CD14-positive monocyte (primary cell): ENCODE data around the gene KCNQ1. TPM values are rescaled to one million over a fixed set of nuclear protein-coding genes. Genes with fewer than 3 reads are reported as not detected.
A peak's percentile ranks its signal among the peaks of the same experiment; 100 is the strongest.

ENCODE experiments used
- DNase-seq, 3 donors: peaks; one replicate each; pipeline ENCODE4 v3.0.0-alpha.2; 2011 to 2022
- H2AFZ ChIP-seq: 2 replicates; pipeline ENCODE4 v1.6.0; 2012; ENCODE audit warnings: mild to moderate bottlenecking, low read depth, low read length, inconsistent platforms; ENCODE audit not compliant: insufficient read depth, poor library complexity, severe bottlenecking
- H3K27ac ChIP-seq, 2 donors: 1 replicate in 1 of 2; 2 replicates in 1 of 2; pipeline ENCODE4 v1.5.1; 2012 to 2013; ENCODE audit warnings: low read length in 2 of 2, control low read depth in 1 of 2, inconsistent platforms in 1 of 2, low read depth in 1 of 2, mild to moderate bottlenecking in 1 of 2
- H3K27me3 ChIP-seq, 2 donors: one replicate each; pipeline versions ENCODE4 v1.6.0 to v1.6.1; 2011 to 2013; ENCODE audit warnings: low read length in 2 of 2; ENCODE audit not compliant: control insufficient read depth in 2 of 2, insufficient read depth in 2 of 2
- H3K36me3 ChIP-seq, 2 donors: replicated peaks in 1 of 2; 1 replicate in 1 of 2; 2 replicates in 1 of 2; pipeline versions ENCODE4 v1.5.1 to v1.6.1; 2012 to 2013; ENCODE audit warnings: low read length in 2 of 2, control low read depth in 1 of 2, inconsistent platforms in 1 of 2, mild to moderate bottlenecking in 1 of 2; ENCODE audit not compliant: insufficient read depth in 2 of 2, control insufficient read depth in 1 of 2
- H3K4me1 ChIP-seq, 2 donors: 1 replicate in 1 of 2; 2 replicates in 1 of 2; pipeline versions ENCODE4 v1.5.1 to v1.6.1; 2012 to 2013; ENCODE audit warnings: low read length in 2 of 2, control low read depth in 1 of 2, inconsistent platforms in 1 of 2, mild to moderate bottlenecking in 1 of 2, moderate library complexity in 1 of 2; ENCODE audit not compliant: insufficient read depth in 2 of 2, control insufficient read depth in 1 of 2
- H3K4me2 ChIP-seq: replicated peaks from 2 replicates; pipeline ENCODE3; 2012; ENCODE audit warnings: low read length, moderate library complexity, mild to moderate bottlenecking; ENCODE audit not compliant: poor library complexity, severe bottlenecking; ENCODE audit errors: extremely low read depth
- H3K4me3 ChIP-seq, 3 experiments: fragments of 200-600 bp in 1 of 3; sonication (generic) in 1 of 3; replicated peaks in 1 of 3; 1 replicate in 2 of 3; 2 replicates in 1 of 3; pipeline ENCODE4 v1.5.1; 2011 to 2013; ENCODE audit warnings: low read length in 3 of 3, mild to moderate bottlenecking in 3 of 3, control low read depth in 2 of 3, low read depth in 2 of 3, inconsistent platforms in 1 of 3, moderate library complexity in 1 of 3
- H3K79me2 ChIP-seq: 2 replicates; pipeline ENCODE4 v1.6.0; 2012; ENCODE audit warnings: mild to moderate bottlenecking, control low read depth, inconsistent platforms, low read length, moderate library complexity; ENCODE audit not compliant: insufficient read depth
- H3K9ac ChIP-seq: 2 replicates; pipeline ENCODE4 v1.6.0; 2017; ENCODE audit warnings: low read length, mild to moderate bottlenecking; ENCODE audit not compliant: insufficient read depth, poor library complexity, severe bottlenecking
- H3K9me3 ChIP-seq, 2 donors: replicated peaks in 1 of 2; 1 replicate in 1 of 2; 2 replicates in 1 of 2; pipeline versions ENCODE4 v1.5.1 to v1.6.1; 2012 to 2013; ENCODE audit warnings: low read length in 2 of 2, control low read depth in 1 of 2; ENCODE audit not compliant: control insufficient read depth in 1 of 2, insufficient read depth in 1 of 2
- H4K20me1 ChIP-seq: 2 replicates; pipeline ENCODE4 v1.6.0; 2012; ENCODE audit warnings: mild to moderate bottlenecking, low read length, control low read depth, moderate library complexity; ENCODE audit not compliant: insufficient read depth
- H3K27ac Mint-ChIP-seq, 7 donors: one replicate each; pipeline ENCODE4 v1.8.0; 2020; ENCODE audit warnings: mild to moderate bottlenecking in 7 of 7, mixed read lengths in 7 of 7, moderate library complexity in 6 of 7, inconsistent platforms in 2 of 7
- H3K27me3 Mint-ChIP-seq, 3 donors: one replicate each; pipeline ENCODE4 v1.8.0; 2021 to 2022; ENCODE audit warnings: low read depth in 3 of 3, mild to moderate bottlenecking in 3 of 3, mixed read lengths in 3 of 3, moderate library complexity in 3 of 3, inconsistent platforms in 1 of 3
- H3K36me3 Mint-ChIP-seq, 2 donors: one replicate each; pipeline ENCODE4 v1.8.0; 2020; ENCODE audit warnings: mixed read lengths in 2 of 2, inconsistent platforms in 1 of 2, mild to moderate bottlenecking in 1 of 2
- H3K4me1 Mint-ChIP-seq: one replicate; pipeline ENCODE4 v1.8.0; 2020; ENCODE audit warnings: mild to moderate bottlenecking, mixed read lengths
- H3K4me3 Mint-ChIP-seq, 2 donors: one replicate each; pipeline ENCODE4 v1.8.0; 2020; ENCODE audit warnings: mild to moderate bottlenecking in 2 of 2, mixed read lengths in 2 of 2, moderate library complexity in 1 of 2
- H3K9me3 Mint-ChIP-seq, 7 donors: one replicate each; pipeline ENCODE4 v1.8.0; 2020 to 2022; ENCODE audit warnings: mixed read lengths in 7 of 7, mild to moderate bottlenecking in 6 of 7, moderate library complexity in 6 of 7, inconsistent platforms in 2 of 7
- WGBS: methylation state at CpG from one replicate; pipeline ENCODE4 v1.1.5; 2013; ENCODE audit warnings: missing lambda C conversion rate; ENCODE audit not compliant: insufficient coverage; 5-methylcytosine and 5-hydroxymethylcytosine counted together
- intact Hi-C, 2 donors: fragments of 100-400 bp; cut with micrococcal nuclease; formaldehyde crosslinking; loops; one replicate each; pipeline versions ENCODE4 v1.15.0 to v1.15.1; 2023
- polyA plus RNA-seq, 3 donors: library from polyadenylated mRNA; depleted of rRNA in 1 of 3; unstranded in 2 of 3; stranded (reverse) in 1 of 3; fragments of 300-500 nt in 2 of 3; fragments of >200 nt in 1 of 3; fragmentation: Illumina TruSeq in 2 of 3; gene quantifications; 1 replicate in 2 of 3; 2 replicates in 1 of 3; pipeline ENCODE4 v1.2.3, GENCODE V29; 2012 to 2021
- TF ChIP-seq, protein P1 (sequence below): fragments of 200-600 bp; IDR thresholded peaks from one replicate; pipeline ENCODE4 v1.8.0; 2022; ENCODE audit warnings: antibody characterized with exemption, mild to moderate bottlenecking

KCNQ1 gene
- polyA plus RNA-seq, 3 donors: 14.9 to 31.8 (median 21.6) TPM

- H3K36me3 ChIP-seq: peaks cover 0 to 8% of the 10 kb centered on the region in 2 donors
- H3K4me1 ChIP-seq: peaks cover 51 to 68% of the 10 kb centered on the region in 2 donors
- peaks cover 18% of the 10 kb centered on the region for H4K20me1 ChIP-seq
- no peaks in the 10 kb centered on the region for H3K79me2 ChIP-seq
- peak overlapping the region in 1 of 3 experiments; percentile 57 for H3K4me3 ChIP-seq
- TF ChIP-seq, protein P1, sequence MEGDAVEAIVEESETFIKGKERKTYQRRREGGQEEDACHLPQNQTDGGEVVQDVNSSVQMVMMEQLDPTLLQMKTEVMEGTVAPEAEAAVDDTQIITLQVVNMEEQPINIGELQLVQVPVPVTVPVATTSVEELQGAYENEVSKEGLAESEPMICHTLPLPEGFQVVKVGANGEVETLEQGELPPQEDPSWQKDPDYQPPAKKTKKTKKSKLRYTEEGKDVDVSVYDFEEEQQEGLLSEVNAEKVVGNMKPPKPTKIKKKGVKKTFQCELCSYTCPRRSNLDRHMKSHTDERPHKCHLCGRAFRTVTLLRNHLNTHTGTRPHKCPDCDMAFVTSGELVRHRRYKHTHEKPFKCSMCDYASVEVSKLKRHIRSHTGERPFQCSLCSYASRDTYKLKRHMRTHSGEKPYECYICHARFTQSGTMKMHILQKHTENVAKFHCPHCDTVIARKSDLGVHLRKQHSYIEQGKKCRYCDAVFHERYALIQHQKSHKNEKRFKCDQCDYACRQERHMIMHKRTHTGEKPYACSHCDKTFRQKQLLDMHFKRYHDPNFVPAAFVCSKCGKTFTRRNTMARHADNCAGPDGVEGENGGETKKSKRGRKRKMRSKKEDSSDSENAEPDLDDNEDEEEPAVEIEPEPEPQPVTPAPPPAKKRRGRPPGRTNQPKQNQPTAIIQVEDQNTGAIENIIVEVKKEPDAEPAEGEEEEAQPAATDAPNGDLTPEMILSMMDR: no peak
- H3K4me3 Mint-ChIP-seq: peak overlapping the region in 1 of 2 donors; percentile 51
- H3K27ac ChIP-seq: peak overlapping the region; percentile 91 to 92
- peaks cover 21 to 27% (median 23%) of the 10 kb centered on the region in 7 donors for H3K9me3 Mint-ChIP-seq
- H3K9me3 ChIP-seq: peaks cover 12 to 19% of the 10 kb centered on the region in 2 donors
- H3K27ac Mint-ChIP-seq: peak overlapping the region; percentile 66 to 95 (median 93)
- WGBS: 87% methylated on average over 7 of the region's 12 CpGs
- H3K4me2 ChIP-seq: peak overlapping the region; percentile 64
- DNase-seq: peak in 1 of 3 donors; percentile 10
- intact Hi-C loops: no loop called here
- peaks cover 68% of the 10 kb centered on the region for H3K4me1 Mint-ChIP-seq
- H3K27me3 Mint-ChIP-seq: peaks cover 0 to 2% (median 0%) of the 10 kb centered on the region in 3 donors
- peak overlapping the region; percentile 68 for H3K9ac ChIP-seq
- H2AFZ ChIP-seq: no peak overlapping the region
- H3K36me3 Mint-ChIP-seq: peaks cover 29 to 39% of the 10 kb centered on the region in 2 donors
- H3K27me3 ChIP-seq: no peaks in the 10 kb centered on the region
These were observed 382.4 kb downstream of the KCNQ1 start for GRCh38 chr11:2827256-2827655.

GRCh38 chr11:2827792-2828191 is 383.0 kb downstream of the KCNQ1 start:
- Mint-ChIP-seq H3K36me3 (peaks cover 23 to 34% of the 10 kb centered on the region in 2 donors), H3K27ac (peak overlapping the region in 6 of 7 donors; percentile 11 to 90 (median 62)), H3K4me1 (peaks cover 65% of the 10 kb centered on the region), H3K27me3 (peaks cover 0 to 2% (median 0%) of the 10 kb centered on the region in 3 donors), H3K4me3 (peak overlapping the region in 1 of 2 donors; percentile 65), H3K9me3 (peaks cover 16 to 22% (median 18%) of the 10 kb centered on the region in 7 donors)
- Histone ChIP-seq H3K27me3 (no peaks in the 10 kb centered on the region), H3K9ac (no peak overlapping the region), H3K4me2 (no peak overlapping the region), H3K4me3 (no peak overlapping the region), H3K4me1 (peaks cover 51 to 68% of the 10 kb centered on the region in 2 donors), H3K9me3 (peaks cover 7 to 14% of the 10 kb centered on the region in 2 donors), H2AFZ (no peak overlapping the region), H3K36me3 (peaks cover 0 to 4% of the 10 kb centered on the region in 2 donors), H3K79me2 (no peaks in the 10 kb centered on the region), H3K27ac (peak overlapping the region in 1 of 2 donors; percentile 91), H4K20me1 (peaks cover 22% of the 10 kb centered on the region)
- 55% methylated on average over 8 of the region's 10 CpGs for WGBS
- TF ChIP-seq, protein P1: no peak
- intact Hi-C loops: no loop called here
- DNase-seq: no peak
